GM19239 (cell line): ENCODE measurements around the gene RAPGEF4.

ENCODE experiments used
- DNase-seq: peaks from one replicate; pipeline ENCODE4 v3.0.0; 2011; ENCODE audit warnings: low spot score; ENCODE audit not compliant: insufficient read length
- FAIRE-seq: peaks from 2 replicates; lab custom pipeline; 2011; peaks lifted over from hg19 to GRCh38; lab: Jason Lieb, UNC

Gene RAPGEF4

GRCh38 chr2:172819943-172820342 is 84.3 kb downstream of the RAPGEF4 start:
- FAIRE-seq (no peak), DNase-seq (no peak)

GRCh38 chr2:172821370-172822338 is 86.0 kb downstream of the RAPGEF4 start:
- FAIRE-seq = no peak
- no peak for DNase-seq

GRCh38 chr2:172822585-172822984 is 86.9 kb downstream of the RAPGEF4 start:
- FAIRE-seq = no peak

GRCh38 chr2:172823261-172823850 is 87.7 kb downstream of the RAPGEF4 start:
- no peak for FAIRE-seq

More at GRCh38 chr2:172822585-172822984, 86.9 kb downstream of the RAPGEF4 start:
- no peak for DNase-seq

GRCh38 chr2:172826522-172826921 is 90.9 kb downstream of the RAPGEF4 start:
- no peak for FAIRE-seq
- DNase-seq = no peak

More at GRCh38 chr2:172823261-172823850, 87.7 kb downstream of the RAPGEF4 start:
- no peak for DNase-seq

GRCh38 chr2:172829229-172829628 is 93.6 kb downstream of the RAPGEF4 start:
- DNase-seq = no peak
- FAIRE-seq = no peak

GRCh38 chr2:172830482-172830881 is 94.8 kb downstream of the RAPGEF4 start:
- no peak for DNase-seq
- FAIRE-seq = no peak

- DNase-seq (no peak), FAIRE-seq (no peak)
These were observed 98.3 kb downstream of the RAPGEF4 start for GRCh38 chr2:172833898-172834297.

- no peak for FAIRE-seq
- DNase-seq = no peak
These were observed 99.2 kb downstream of the RAPGEF4 start for GRCh38 chr2:172834881-172835280.

- FAIRE-seq (no peak), DNase-seq (no peak)
These were observed 100.7 kb downstream of the RAPGEF4 start for GRCh38 chr2:172836347-172836821.

- FAIRE-seq (no peak), DNase-seq (no peak)
These were observed 101.2 kb downstream of the RAPGEF4 start for GRCh38 chr2:172836827-172837226.

- FAIRE-seq = no peak
These were observed 103.8 kb downstream of the RAPGEF4 start for GRCh38 chr2:172839446-172839845.

GRCh38 chr2:172842511-172843265 is 107.0 kb downstream of the RAPGEF4 start:
- DNase-seq (no peak), FAIRE-seq (no peak)

More at GRCh38 chr2:172839446-172839845, 103.8 kb downstream of the RAPGEF4 start:
- DNase-seq = no peak

- FAIRE-seq = no peak
- no peak for DNase-seq
These were observed 107.6 kb downstream of the RAPGEF4 start for GRCh38 chr2:172843266-172843582.

GRCh38 chr2:172843902-172844715 is 108.5 kb downstream of the RAPGEF4 start:
- DNase-seq = no peak
- FAIRE-seq = no peak

- DNase-seq = no peak
- no peak for FAIRE-seq
These were observed 109.5 kb downstream of the RAPGEF4 start for GRCh38 chr2:172845028-172845630.

- DNase-seq = no peak
- FAIRE-seq = no peak
These were observed 110.9 kb downstream of the RAPGEF4 start for GRCh38 chr2:172846551-172846950.

- FAIRE-seq (no peak), DNase-seq (no peak)
These were observed 111.5 kb downstream of the RAPGEF4 start for GRCh38 chr2:172847188-172847587.

GRCh38 chr2:172848519-172848918 is 112.9 kb downstream of the RAPGEF4 start:
- DNase-seq (no peak), FAIRE-seq (no peak)
